HFF-Myc (cell line): Measurements from ENCODE around the gene OPRL1.

Source experiments
- DNase-seq: peaks from one replicate; pipeline ENCODE4 v3.0.0-alpha.2; 2011; ENCODE audit warnings: low read depth; ENCODE audit errors: extremely low read depth
- H3K4me3 ChIP-seq: replicated peaks from 2 replicates; pipeline ENCODE4 v1.5.1; 2011; ENCODE audit warnings: low read depth, mild to moderate bottlenecking, control low read depth, low read length
- CTCF ChIP-seq: IDR thresholded peaks from 2 replicates; pipeline ENCODE4 v1.5.1; 2012; ENCODE audit warnings: mild to moderate bottlenecking, low read depth, low read length, control low read depth; ENCODE audit errors: missing control alignments

Gene OPRL1

GRCh38 chr20:64049060-64049877 lies 30.6 kb upstream of the OPRL1 start, which contains the start of gene SOX18:
Gene SOX18 (minus strand): TSS chr20:64049639. CDS start chr20:64049516, 123 bp downstream.
- no peak within 1 kb of the TSS for H3K4me3 ChIP-seq
- TF ChIP-seq CTCF = no peak
- DNase-seq = no peak

GRCh38 chr20:64049878-64050260 lies 30.0 kb upstream of the OPRL1 start:
- H3K4me3 ChIP-seq = no peak overlapping the region
- no peak for DNase-seq

GRCh38 chr20:64050261-64051032 lies 29.4 kb upstream of the OPRL1 start:
- H3K4me3 ChIP-seq = no peak overlapping the region
- no peak for TF ChIP-seq CTCF
- DNase-seq = no peak

More at GRCh38 chr20:64049878-64050260, 30.0 kb upstream of the OPRL1 start:
- no peak for TF ChIP-seq CTCF

GRCh38 chr20:64051033-64051452 lies 28.8 kb upstream of the OPRL1 start:
- no peak overlapping the region for H3K4me3 ChIP-seq
- no peak for DNase-seq
- TF ChIP-seq CTCF = no peak

- H3K4me3 ChIP-seq = no peak overlapping the region
- DNase-seq = no peak
- TF ChIP-seq CTCF = no peak
Measured at GRCh38 chr20:64051561-64052325, 28.1 kb upstream of the OPRL1 start.

- no peak for DNase-seq
- no peak for TF ChIP-seq CTCF
- H3K4me3 ChIP-seq = no peak overlapping the region
Measured at GRCh38 chr20:64052326-64052722, 27.6 kb upstream of the OPRL1 start.
